ENCODE results near the gene TOMM20. TPM values are rescaled to one million over a fixed set of nuclear protein-coding genes. Genes with fewer than 3 reads are reported as not detected.

Gene TOMM20
- total RNA-seq, 1 experiment from 2014 or later: 184 TPM

DNA sequence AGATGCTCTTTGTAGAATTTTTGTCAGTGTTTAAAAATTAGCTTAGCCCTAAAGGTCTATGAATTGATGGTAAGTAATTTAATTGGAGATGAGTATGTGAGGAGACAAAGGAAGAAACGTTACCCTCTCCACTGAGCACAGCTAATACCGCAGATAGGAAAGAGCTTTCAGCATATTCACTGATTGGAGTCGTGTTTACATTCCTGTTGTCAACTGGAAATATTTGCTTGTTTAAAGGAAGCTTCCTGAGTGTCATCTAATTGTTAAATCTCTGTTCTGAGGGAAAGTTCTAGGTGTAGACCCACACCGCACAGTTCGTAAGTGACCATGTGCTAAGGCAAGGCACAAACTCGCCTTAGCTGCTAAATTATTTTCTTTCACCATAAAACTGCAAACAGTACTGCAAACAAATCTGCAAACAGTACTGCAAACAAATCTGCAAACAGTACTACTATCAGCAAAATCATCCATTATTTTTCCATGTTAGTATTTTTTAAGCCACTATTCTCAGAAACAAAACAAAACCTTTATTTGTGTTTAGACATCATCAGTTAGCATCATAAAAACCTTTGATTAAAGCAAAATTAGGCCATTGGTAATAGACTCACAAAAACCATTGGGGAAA lies 32.6 kb downstream of the TOMM20 start:
- Mint-ChIP-seq H3K4me3 (no peak overlapping the region), H3K4me1 (peaks cover 25% of the 10 kb centered on the region), H3K27me3 (ENCODE audit: low read depth) (no peaks in the 10 kb centered on the region; the same call in 1 of the 2 replicates), H3K9me3 (no peaks in the 10 kb centered on the region), H3K27ac (no peak overlapping the region), H3K36me3 (no peaks in the 10 kb centered on the region)
- TF ChIP-seq, protein P1, sequence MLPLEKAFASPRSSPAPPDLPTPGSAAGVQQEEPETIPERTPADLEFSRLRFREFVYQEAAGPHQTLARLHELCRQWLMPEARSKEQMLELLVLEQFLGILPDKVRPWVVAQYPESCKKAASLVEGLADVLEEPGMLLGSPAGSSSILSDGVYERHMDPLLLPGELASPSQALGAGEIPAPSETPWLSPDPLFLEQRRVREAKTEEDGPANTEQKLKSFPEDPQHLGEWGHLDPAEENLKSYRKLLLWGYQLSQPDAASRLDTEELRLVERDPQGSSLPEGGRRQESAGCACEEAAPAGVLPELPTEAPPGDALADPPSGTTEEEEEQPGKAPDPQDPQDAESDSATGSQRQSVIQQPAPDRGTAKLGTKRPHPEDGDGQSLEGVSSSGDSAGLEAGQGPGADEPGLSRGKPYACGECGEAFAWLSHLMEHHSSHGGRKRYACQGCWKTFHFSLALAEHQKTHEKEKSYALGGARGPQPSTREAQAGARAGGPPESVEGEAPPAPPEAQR (CRISPR knock-in tag; IDR thresholded peaks at IDR 0.05): no peak
- TF ChIP-seq NFATC4 (CRISPR knock-in tag; IDR thresholded peaks at IDR 0.05) (no peak), MYBL2 (CRISPR knock-in tag; IDR thresholded peaks at IDR 0.05) (no peak), FOXK1 (CRISPR knock-in tag; IDR thresholded peaks at IDR 0.05) (no peak), SMAD4 (CRISPR knock-in tag; IDR thresholded peaks at IDR 0.05) (no peak), ZNF219 (CRISPR knock-in tag; IDR thresholded peaks at IDR 0.05; ENCODE audit: borderline replicate concordance) (no peak), KAT7 (CRISPR knock-in tag; IDR thresholded peaks at IDR 0.05; ENCODE audit: borderline replicate concordance) (no peak), PRRX2 (CRISPR knock-in tag; IDR thresholded peaks at IDR 0.05) (no peak), NR1H2 (CRISPR knock-in tag; IDR thresholded peaks at IDR 0.05) (no peak), ATF1 (CRISPR knock-in tag; IDR thresholded peaks at IDR 0.05) (no peak), RORB (CRISPR knock-in tag; IDR thresholded peaks at IDR 0.05) (no peak), GABPB1 (CRISPR knock-in tag; IDR thresholded peaks at IDR 0.05) (no peak)
- TF ChIP-seq, protein P2, sequence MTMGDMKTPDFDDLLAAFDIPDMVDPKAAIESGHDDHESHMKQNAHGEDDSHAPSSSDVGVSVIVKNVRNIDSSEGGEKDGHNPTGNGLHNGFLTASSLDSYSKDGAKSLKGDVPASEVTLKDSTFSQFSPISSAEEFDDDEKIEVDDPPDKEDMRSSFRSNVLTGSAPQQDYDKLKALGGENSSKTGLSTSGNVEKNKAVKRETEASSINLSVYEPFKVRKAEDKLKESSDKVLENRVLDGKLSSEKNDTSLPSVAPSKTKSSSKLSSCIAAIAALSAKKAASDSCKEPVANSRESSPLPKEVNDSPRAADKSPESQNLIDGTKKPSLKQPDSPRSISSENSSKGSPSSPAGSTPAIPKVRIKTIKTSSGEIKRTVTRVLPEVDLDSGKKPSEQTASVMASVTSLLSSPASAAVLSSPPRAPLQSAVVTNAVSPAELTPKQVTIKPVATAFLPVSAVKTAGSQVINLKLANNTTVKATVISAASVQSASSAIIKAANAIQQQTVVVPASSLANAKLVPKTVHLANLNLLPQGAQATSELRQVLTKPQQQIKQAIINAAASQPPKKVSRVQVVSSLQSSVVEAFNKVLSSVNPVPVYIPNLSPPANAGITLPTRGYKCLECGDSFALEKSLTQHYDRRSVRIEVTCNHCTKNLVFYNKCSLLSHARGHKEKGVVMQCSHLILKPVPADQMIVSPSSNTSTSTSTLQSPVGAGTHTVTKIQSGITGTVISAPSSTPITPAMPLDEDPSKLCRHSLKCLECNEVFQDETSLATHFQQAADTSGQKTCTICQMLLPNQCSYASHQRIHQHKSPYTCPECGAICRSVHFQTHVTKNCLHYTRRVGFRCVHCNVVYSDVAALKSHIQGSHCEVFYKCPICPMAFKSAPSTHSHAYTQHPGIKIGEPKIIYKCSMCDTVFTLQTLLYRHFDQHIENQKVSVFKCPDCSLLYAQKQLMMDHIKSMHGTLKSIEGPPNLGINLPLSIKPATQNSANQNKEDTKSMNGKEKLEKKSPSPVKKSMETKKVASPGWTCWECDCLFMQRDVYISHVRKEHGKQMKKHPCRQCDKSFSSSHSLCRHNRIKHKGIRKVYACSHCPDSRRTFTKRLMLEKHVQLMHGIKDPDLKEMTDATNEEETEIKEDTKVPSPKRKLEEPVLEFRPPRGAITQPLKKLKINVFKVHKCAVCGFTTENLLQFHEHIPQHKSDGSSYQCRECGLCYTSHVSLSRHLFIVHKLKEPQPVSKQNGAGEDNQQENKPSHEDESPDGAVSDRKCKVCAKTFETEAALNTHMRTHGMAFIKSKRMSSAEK (CRISPR knock-in tag; IDR thresholded peaks at IDR 0.05; ENCODE audit: borderline replicate concordance): no peak
- TF ChIP-seq, protein P3, sequence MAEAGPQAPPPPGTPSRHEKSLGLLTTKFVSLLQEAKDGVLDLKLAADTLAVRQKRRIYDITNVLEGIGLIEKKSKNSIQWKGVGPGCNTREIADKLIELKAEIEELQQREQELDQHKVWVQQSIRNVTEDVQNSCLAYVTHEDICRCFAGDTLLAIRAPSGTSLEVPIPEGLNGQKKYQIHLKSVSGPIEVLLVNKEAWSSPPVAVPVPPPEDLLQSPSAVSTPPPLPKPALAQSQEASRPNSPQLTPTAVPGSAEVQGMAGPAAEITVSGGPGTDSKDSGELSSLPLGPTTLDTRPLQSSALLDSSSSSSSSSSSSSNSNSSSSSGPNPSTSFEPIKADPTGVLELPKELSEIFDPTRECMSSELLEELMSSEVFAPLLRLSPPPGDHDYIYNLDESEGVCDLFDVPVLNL (CRISPR knock-in tag; IDR thresholded peaks at IDR 0.05; ENCODE audit: borderline replicate concordance, low read depth): no peak
- TF ChIP-seq, protein P4, sequence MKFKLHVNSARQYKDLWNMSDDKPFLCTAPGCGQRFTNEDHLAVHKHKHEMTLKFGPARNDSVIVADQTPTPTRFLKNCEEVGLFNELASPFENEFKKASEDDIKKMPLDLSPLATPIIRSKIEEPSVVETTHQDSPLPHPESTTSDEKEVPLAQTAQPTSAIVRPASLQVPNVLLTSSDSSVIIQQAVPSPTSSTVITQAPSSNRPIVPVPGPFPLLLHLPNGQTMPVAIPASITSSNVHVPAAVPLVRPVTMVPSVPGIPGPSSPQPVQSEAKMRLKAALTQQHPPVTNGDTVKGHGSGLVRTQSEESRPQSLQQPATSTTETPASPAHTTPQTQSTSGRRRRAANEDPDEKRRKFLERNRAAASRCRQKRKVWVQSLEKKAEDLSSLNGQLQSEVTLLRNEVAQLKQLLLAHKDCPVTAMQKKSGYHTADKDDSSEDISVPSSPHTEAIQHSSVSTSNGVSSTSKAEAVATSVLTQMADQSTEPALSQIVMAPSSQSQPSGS (CRISPR knock-in tag; IDR thresholded peaks at IDR 0.05; ENCODE audit: borderline replicate concordance, low read depth): no peak
- TF ChIP-seq, protein P5, sequence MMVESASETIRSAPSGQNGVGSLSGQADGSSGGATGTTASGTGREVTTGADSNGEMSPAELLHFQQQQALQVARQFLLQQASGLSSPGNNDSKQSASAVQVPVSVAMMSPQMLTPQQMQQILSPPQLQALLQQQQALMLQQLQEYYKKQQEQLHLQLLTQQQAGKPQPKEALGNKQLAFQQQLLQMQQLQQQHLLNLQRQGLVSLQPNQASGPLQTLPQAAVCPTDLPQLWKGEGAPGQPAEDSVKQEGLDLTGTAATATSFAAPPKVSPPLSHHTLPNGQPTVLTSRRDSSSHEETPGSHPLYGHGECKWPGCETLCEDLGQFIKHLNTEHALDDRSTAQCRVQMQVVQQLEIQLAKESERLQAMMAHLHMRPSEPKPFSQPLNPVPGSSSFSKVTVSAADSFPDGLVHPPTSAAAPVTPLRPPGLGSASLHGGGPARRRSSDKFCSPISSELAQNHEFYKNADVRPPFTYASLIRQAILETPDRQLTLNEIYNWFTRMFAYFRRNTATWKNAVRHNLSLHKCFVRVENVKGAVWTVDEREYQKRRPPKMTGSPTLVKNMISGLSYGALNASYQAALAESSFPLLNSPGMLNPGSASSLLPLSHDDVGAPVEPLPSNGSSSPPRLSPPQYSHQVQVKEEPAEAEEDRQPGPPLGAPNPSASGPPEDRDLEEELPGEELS (CRISPR knock-in tag; IDR thresholded peaks at IDR 0.05): no peak
- TF ChIP-seq, protein P6, sequence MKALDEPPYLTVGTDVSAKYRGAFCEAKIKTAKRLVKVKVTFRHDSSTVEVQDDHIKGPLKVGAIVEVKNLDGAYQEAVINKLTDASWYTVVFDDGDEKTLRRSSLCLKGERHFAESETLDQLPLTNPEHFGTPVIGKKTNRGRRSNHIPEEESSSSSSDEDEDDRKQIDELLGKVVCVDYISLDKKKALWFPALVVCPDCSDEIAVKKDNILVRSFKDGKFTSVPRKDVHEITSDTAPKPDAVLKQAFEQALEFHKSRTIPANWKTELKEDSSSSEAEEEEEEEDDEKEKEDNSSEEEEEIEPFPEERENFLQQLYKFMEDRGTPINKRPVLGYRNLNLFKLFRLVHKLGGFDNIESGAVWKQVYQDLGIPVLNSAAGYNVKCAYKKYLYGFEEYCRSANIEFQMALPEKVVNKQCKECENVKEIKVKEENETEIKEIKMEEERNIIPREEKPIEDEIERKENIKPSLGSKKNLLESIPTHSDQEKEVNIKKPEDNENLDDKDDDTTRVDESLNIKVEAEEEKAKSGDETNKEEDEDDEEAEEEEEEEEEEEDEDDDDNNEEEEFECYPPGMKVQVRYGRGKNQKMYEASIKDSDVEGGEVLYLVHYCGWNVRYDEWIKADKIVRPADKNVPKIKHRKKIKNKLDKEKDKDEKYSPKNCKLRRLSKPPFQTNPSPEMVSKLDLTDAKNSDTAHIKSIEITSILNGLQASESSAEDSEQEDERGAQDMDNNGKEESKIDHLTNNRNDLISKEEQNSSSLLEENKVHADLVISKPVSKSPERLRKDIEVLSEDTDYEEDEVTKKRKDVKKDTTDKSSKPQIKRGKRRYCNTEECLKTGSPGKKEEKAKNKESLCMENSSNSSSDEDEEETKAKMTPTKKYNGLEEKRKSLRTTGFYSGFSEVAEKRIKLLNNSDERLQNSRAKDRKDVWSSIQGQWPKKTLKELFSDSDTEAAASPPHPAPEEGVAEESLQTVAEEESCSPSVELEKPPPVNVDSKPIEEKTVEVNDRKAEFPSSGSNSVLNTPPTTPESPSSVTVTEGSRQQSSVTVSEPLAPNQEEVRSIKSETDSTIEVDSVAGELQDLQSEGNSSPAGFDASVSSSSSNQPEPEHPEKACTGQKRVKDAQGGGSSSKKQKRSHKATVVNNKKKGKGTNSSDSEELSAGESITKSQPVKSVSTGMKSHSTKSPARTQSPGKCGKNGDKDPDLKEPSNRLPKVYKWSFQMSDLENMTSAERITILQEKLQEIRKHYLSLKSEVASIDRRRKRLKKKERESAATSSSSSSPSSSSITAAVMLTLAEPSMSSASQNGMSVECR (CRISPR knock-in tag; IDR thresholded peaks at IDR 0.05; ENCODE audit: borderline replicate concordance): no peak
- CTCF ChIA-PET: interaction anchor here (0.5 to 1.7 kb wide), 3 partner anchors 9 to 368 kb away, joined by 3 to 6 read pairs (median 4); no protein-coding TSS in a partner anchor
- DNase-seq (ENCODE audit: low spot score): no peak
- POLR2A ChIA-PET: interaction anchor here (0.5 kb wide), 1 partner anchor 600 kb away, joined by 3 read pairs; no protein-coding TSS in a partner anchor
- no peak for ATAC-seq
